H9 (cell line): ENCODE data around the gene EYA4. TPM values are rescaled to one million over a fixed set of nuclear protein-coding genes. Genes with fewer than 3 reads are reported as not detected.

ENCODE experiments used
- DNase-seq: peaks from one replicate; pipeline ENCODE4 v3.0.0-alpha.2; 2017
- H2AFZ ChIP-seq: one replicate; pipeline ENCODE4 v1.6.1; 2013; ENCODE audit warnings: mild to moderate bottlenecking, low read length, control low read depth, moderate library complexity
- H2AK5ac ChIP-seq: 2 replicates; pipeline ENCODE4 v1.6.1; 2013; ENCODE audit warnings: low read length, control low read depth, mixed read lengths; ENCODE audit not compliant: insufficient read length
- H2BK120ac ChIP-seq: one replicate; pipeline ENCODE4 v1.6.1; 2013; ENCODE audit warnings: low read depth, mild to moderate bottlenecking, low read length, control low read depth, inconsistent platforms; ENCODE audit not compliant: poor library complexity, severe bottlenecking
- H2BK12ac ChIP-seq: 2 replicates; pipeline ENCODE4 v1.6.1; 2013; ENCODE audit warnings: low read length, control low read depth, mixed read lengths, low read depth; ENCODE audit not compliant: insufficient read length
- H2BK15ac ChIP-seq: 2 replicates; pipeline ENCODE4 v1.6.1; 2013; ENCODE audit warnings: low read depth, low read length, control low read depth
- H2BK20ac ChIP-seq: one replicate; pipeline ENCODE4 v1.6.1; 2013; ENCODE audit warnings: low read depth, mild to moderate bottlenecking, low read length, control low read depth, inconsistent platforms; ENCODE audit not compliant: poor library complexity, severe bottlenecking
- H2BK5ac ChIP-seq: 2 replicates; pipeline ENCODE4 v1.6.1; 2013; ENCODE audit warnings: low read length, control low read depth, mixed read lengths; ENCODE audit not compliant: insufficient read length
- H3K14ac ChIP-seq: 2 replicates; pipeline ENCODE4 v1.6.1; 2013; ENCODE audit warnings: low read length, control low read depth; ENCODE audit not compliant: insufficient read depth
- H3K18ac ChIP-seq: 2 replicates; pipeline ENCODE4 v1.6.1; 2013; ENCODE audit warnings: low read depth, mild to moderate bottlenecking, mixed read lengths, low read length, control low read depth; ENCODE audit not compliant: insufficient read length
- H3K23ac ChIP-seq: 2 replicates; pipeline ENCODE4 v1.6.1; 2013; ENCODE audit warnings: low read length, control low read depth, mixed read lengths, low read depth; ENCODE audit not compliant: insufficient read length
- H3K23me2 ChIP-seq: 2 replicates; pipeline ENCODE4 v1.6.1; 2013; ENCODE audit warnings: low read depth, mild to moderate bottlenecking, mixed read lengths, low read length, control low read depth; ENCODE audit not compliant: insufficient read length, poor library complexity, severe bottlenecking
- H3K27ac ChIP-seq: 2 replicates; pipeline ENCODE4 v1.5.1; 2013; ENCODE audit warnings: low read length, control low read depth, mixed read lengths, low read depth; ENCODE audit not compliant: insufficient read length
- H3K27me3 ChIP-seq: 2 replicates; pipeline ENCODE4 v1.6.1; 2013; ENCODE audit warnings: low read length, control low read depth, inconsistent platforms; ENCODE audit not compliant: insufficient read depth
- H3K4ac ChIP-seq: 2 replicates; pipeline ENCODE4 v1.6.1; 2013; ENCODE audit warnings: low read depth, mild to moderate bottlenecking, control low read depth, inconsistent platforms, low read length, moderate library complexity
- H3K4me1 ChIP-seq: 2 replicates; pipeline ENCODE4 v1.6.1; 2013; ENCODE audit warnings: low read length, control low read depth, inconsistent platforms; ENCODE audit not compliant: insufficient read depth
- H3K4me2 ChIP-seq: 2 replicates; pipeline ENCODE4 v1.6.1; 2013; ENCODE audit warnings: low read length, control low read depth, mixed read lengths; ENCODE audit not compliant: insufficient read length, insufficient read depth
- H3K56ac ChIP-seq: 2 replicates; pipeline ENCODE4 v1.6.1; 2013; ENCODE audit warnings: low read depth, mild to moderate bottlenecking, mixed read lengths, low read length, control low read depth; ENCODE audit not compliant: insufficient read length
- H3K79me1 ChIP-seq: 2 replicates; pipeline ENCODE4 v1.6.1; 2013; ENCODE audit warnings: low read depth, mild to moderate bottlenecking, moderate library complexity, low read length, control low read depth, inconsistent platforms; ENCODE audit not compliant: insufficient read depth, poor library complexity, severe bottlenecking
- H3K79me2 ChIP-seq: 2 replicates; pipeline ENCODE4 v1.6.1; 2013; ENCODE audit warnings: low read length, control low read depth, inconsistent platforms; ENCODE audit not compliant: insufficient read depth
- H3K9ac ChIP-seq: 2 replicates; pipeline ENCODE4 v1.6.1; 2013; ENCODE audit warnings: low read length, control low read depth, mixed read lengths; ENCODE audit not compliant: insufficient read length; ENCODE audit errors: extremely low read depth
- H3K9me3 ChIP-seq: one replicate; pipeline ENCODE4 v1.6.1; 2013; ENCODE audit warnings: low read depth, low read length, inconsistent platforms; ENCODE audit not compliant: control insufficient read depth
- H3T11ph ChIP-seq: one replicate; pipeline ENCODE4 v1.6.1; 2013; ENCODE audit warnings: mild to moderate bottlenecking, low read length, control low read depth, inconsistent platforms
- H4K20me1 ChIP-seq: one replicate; pipeline ENCODE4 v1.6.1; 2013; ENCODE audit not compliant: control insufficient read depth, insufficient read length, insufficient read depth
- H4K5ac ChIP-seq: 2 replicates; pipeline ENCODE4 v1.6.1; 2013; ENCODE audit warnings: low read depth, mild to moderate bottlenecking, mixed read lengths, low read length, control low read depth; ENCODE audit not compliant: insufficient read length
- H4K8ac ChIP-seq: replicated peaks from 2 replicates; pipeline ENCODE4 v1.6.1; 2013; ENCODE audit warnings: low read length, control low read depth, mixed read lengths, low read depth; ENCODE audit not compliant: insufficient read length
- H4K91ac ChIP-seq: 2 replicates; pipeline ENCODE4 v1.6.1; 2013; ENCODE audit warnings: low read depth, mild to moderate bottlenecking, moderate library complexity, mixed read lengths, low read length, control low read depth; ENCODE audit not compliant: insufficient read length
- H3K27ac Mint-ChIP-seq, 3 experiments: 2 replicates in 2 of 3; 3 replicates in 1 of 3; pipeline ENCODE4 v1.8.0; 2020 to 2021; ENCODE audit warnings: mixed read lengths in 3 of 3, mild to moderate bottlenecking in 1 of 3, moderate library complexity in 1 of 3
- H3K27me3 Mint-ChIP-seq: 2 replicates; pipeline ENCODE4 v1.8.0; 2021; ENCODE audit warnings: low read depth, mild to moderate bottlenecking, moderate library complexity, mixed read lengths
- H3K36me3 Mint-ChIP-seq, 3 experiments: 2 replicates in 2 of 3; 3 replicates in 1 of 3; pipeline ENCODE4 v1.8.0; 2020 to 2021; ENCODE audit warnings: low read depth in 3 of 3, mixed read lengths in 3 of 3; ENCODE audit not compliant: insufficient read depth in 1 of 3
- H3K4me1 Mint-ChIP-seq, 2 experiments: 2 replicates each; pipeline ENCODE4 v1.8.0; 2020; ENCODE audit warnings: mixed read lengths in 2 of 2
- H3K4me3 Mint-ChIP-seq, 2 experiments: 2 replicates in 1 of 2; 3 replicates in 1 of 2; pipeline ENCODE4 v1.8.0; 2020 to 2021; ENCODE audit warnings: mild to moderate bottlenecking in 2 of 2, mixed read lengths in 2 of 2, moderate library complexity in 1 of 2
- H3K9me3 Mint-ChIP-seq, 2 experiments: 2 replicates in 1 of 2; 3 replicates in 1 of 2; pipeline ENCODE4 v1.8.0; 2020; ENCODE audit warnings: mild to moderate bottlenecking in 2 of 2, mixed read lengths in 2 of 2, moderate library complexity in 1 of 2
- CTCF ChIP-seq: fragments of 200-600 bp; sonication (generic); conservative IDR thresholded peaks from 3 replicates; pipeline ENCODE4 v1.8.0; 2021; ENCODE audit warnings: antibody characterized with exemption, mild to moderate bottlenecking
- WGBS: extraction: QIAGEN DNeasy Blood & Tissue Kit; methylation state at CpG from one replicate; pipeline ENCODE4 v1.1.7; 2013; ENCODE audit warnings: missing lambda C conversion rate, low lambda C conversion rate, mixed read lengths; ENCODE audit not compliant: insufficient read length; ENCODE audit errors: extremely low coverage; 5-methylcytosine and 5-hydroxymethylcytosine counted together
- total RNA-seq: library from RNA; stranded (reverse); gene quantifications from 2 replicates; pipeline ENCODE4 v1.2.1, GENCODE V29; 2021

Gene EYA4
- total RNA-seq, 1 experiment from 2014 or later = 0.26 TPM

GRCh38 chr6:133339543-133340384 is 98.6 kb downstream of the EYA4 start:
- H4K5ac ChIP-seq = no peak overlapping the region
- H3K23ac ChIP-seq = no peak overlapping the region
- no peaks in the 10 kb centered on the region for H3K9me3 ChIP-seq
- H3K27ac ChIP-seq = no peak overlapping the region
- H2BK5ac ChIP-seq = no peak overlapping the region
- no peak overlapping the region for H2BK120ac ChIP-seq
- H2BK12ac ChIP-seq = no peak overlapping the region
- no CpG with 5 or more reads among the region's 7 CpGs for WGBS
- no peaks in the 10 kb centered on the region for H3K23me2 ChIP-seq
- no peaks in the 10 kb centered on the region for H3K36me3 Mint-ChIP-seq
- no peak for DNase-seq
- no peak overlapping the region for H3K56ac ChIP-seq
- H3K79me1 ChIP-seq = no peaks in the 10 kb centered on the region
- no peak overlapping the region for H3K14ac ChIP-seq
- H3K27me3 ChIP-seq = no peaks in the 10 kb centered on the region
- no peaks in the 10 kb centered on the region; the same call in 1 of the 2 replicates for H3K27me3 Mint-ChIP-seq
- no peak overlapping the region for H3T11ph ChIP-seq
- H2AK5ac ChIP-seq = no peak overlapping the region
- no peaks in the 10 kb centered on the region for H3K9me3 Mint-ChIP-seq
- no peaks in the 10 kb centered on the region for H3K79me2 ChIP-seq
- no peak overlapping the region for H4K91ac ChIP-seq
- no peaks in the 10 kb centered on the region for H3K4me1 ChIP-seq
- H4K20me1 ChIP-seq = no peaks in the 10 kb centered on the region
- no peak overlapping the region for H3K9ac ChIP-seq
- H3K4me3 Mint-ChIP-seq = no peak overlapping the region
- H2BK15ac ChIP-seq = no peak overlapping the region
- no peak overlapping the region for H2BK20ac ChIP-seq
- H3K27ac Mint-ChIP-seq = no peak overlapping the region
- no peak overlapping the region for H2AFZ ChIP-seq
- TF ChIP-seq CTCF = no peak
- H3K4me2 ChIP-seq = no peak overlapping the region
- no peak overlapping the region for H3K18ac ChIP-seq
- H3K4ac ChIP-seq = no peak overlapping the region
- H4K8ac ChIP-seq = no peak overlapping the region
- 0 out of 4 replicates have a peak, but pooled peaks cover 0 to 2% of the 10 kb centered on the region in 2 experiments for H3K4me1 Mint-ChIP-seq
